Measurements from ENCODE around the gene RPL22. TPM values are rescaled to one million over a fixed set of nuclear protein-coding genes. Genes with fewer than 3 reads are reported as not detected.

The RPL22 gene
- total and polyA plus RNA-seq, 2 of the 8 experiments (the other 6 are each of a cell fraction or from before 2014, with no cell fraction given): 133 to 521 TPM

GRCh38 chr1:6245869-6246496 lies 46.6 kb upstream of the RPL22 start:
- H2BK15ac ChIP-seq (ENCODE audit: low read length): no peak overlapping the region
- H3K23ac ChIP-seq (ENCODE audit: insufficient read length): no peak overlapping the region
- peaks cover 23% of the 10 kb centered on the region; the same call in 1 of the 2 replicates for H3K23me2 ChIP-seq (ENCODE audit: low read depth, low read length)
- no peak overlapping the region; the same call in 1 of the 2 replicates for H2BK12ac ChIP-seq (ENCODE audit: low read depth, low read length)
- no peak overlapping the region for H3K27ac ChIP-seq (ENCODE audit: low read depth, low read length)
- CTCF ChIA-PET (ENCODE audit: partially characterized antibody): interaction anchor here (0.6 to 19.1 kb wide), 43 partner anchors 9 to 1659 kb away, joined by 3 to 353 read pairs (median 7); partner anchors contain the start of genes ACOT7, GPR153, ICMT and RNF207
- peaks cover 16 to 43% (median 32%) of the 10 kb centered on the region in 4 experiments for H3K27me3 ChIP-seq (replicated peaks in 1 of 4; ENCODE audit: control insufficient read depth in 3 of 4, extremely low read depth in 1 of 4, insufficient read depth in 3 of 4, low read length in 3 of 4)
- no peak overlapping the region for H2BK120ac ChIP-seq (replicated peaks; ENCODE audit: low read depth, low read length)
- H3K36me3 ChIP-seq (ENCODE audit: control insufficient read depth in 2 of 4, insufficient read depth in 4 of 4, low read length in 3 of 4): no peaks in the 10 kb centered on the region
- H3K14ac ChIP-seq (ENCODE audit: insufficient read length): no peak overlapping the region
- POLR2A ChIA-PET (ENCODE audit: partially characterized antibody): interaction anchor here (0.8 to 9.3 kb wide), 20 partner anchors 8 to 244 kb away, joined by 3 to 64 read pairs (median 3); partner anchors contain the start of genes ACOT7, ICMT, RNF207 and RPL22
- no peaks in the 10 kb centered on the region for H3K9me3 ChIP-seq (ENCODE audit: insufficient read depth in 2 of 2, low read depth in 1 of 2, low read length in 1 of 2)
- no peak overlapping the region for H2AK5ac ChIP-seq (ENCODE audit: low read depth, low read length)
- H3K79me2 ChIP-seq (ENCODE audit: control insufficient read depth in 1 of 2, insufficient read depth in 2 of 2, low read length in 2 of 2): no peaks in the 10 kb centered on the region; a peak in 1 of 4 replicates
- no peak overlapping the region for H4K5ac ChIP-seq (ENCODE audit: insufficient read length, low read depth, low read length)
- no peak for FAIRE-seq
- no peak overlapping the region for H2BK20ac ChIP-seq (ENCODE audit: low read length)
- H3K4me2 ChIP-seq (ENCODE audit: insufficient read depth in 1 of 2, low read depth in 2 of 2, low read length in 2 of 2): peak overlapping the region; percentile 18 to 92
- no peak overlapping the region for H3K4ac ChIP-seq (replicated peaks; ENCODE audit: insufficient read length, low read depth, low read length)
- peak overlapping the region; percentile 59 to 91 (median 80) for H3K4me3 ChIP-seq (ENCODE audit: extremely low read depth in 1 of 4, insufficient read depth in 2 of 4, low read depth in 3 of 4, low read length in 4 of 4)
- H4K20me1 ChIP-seq (replicated peaks in 1 of 2; ENCODE audit: control insufficient read depth in 1 of 2, insufficient read depth in 2 of 2, low read length in 2 of 2): peaks cover 9 to 21% of the 10 kb centered on the region in 2 experiments
- no peak overlapping the region for H2AFZ ChIP-seq (ENCODE audit: low read length)
- DNase-seq (ENCODE audit: low read depth in 1 of 2, low spot score in 2 of 2): peak; percentile 73 to 99
- peak overlapping the region; percentile 56; the same call in 1 of the 2 replicates for H2BK5ac ChIP-seq (ENCODE audit: low read depth, low read length)
- peaks cover 9 to 34% (median 27%) of the 10 kb centered on the region in 4 experiments for H3K4me1 ChIP-seq (replicated peaks in 1 of 4; ENCODE audit: control insufficient read depth in 3 of 4, insufficient read depth in 4 of 4, low read length in 3 of 4)
- H3K56ac ChIP-seq (replicated peaks; ENCODE audit: insufficient read length, low read depth, low read length): no peak overlapping the region
- no peak overlapping the region for H4K8ac ChIP-seq (ENCODE audit: extremely low read depth, insufficient read depth, low read length)
- 0 out of 2 replicates have a peak overlapping the region, but pooled peaks have one; percentile 48 for H3K18ac ChIP-seq (ENCODE audit: extremely low read depth, low read length)
- no peak overlapping the region for H3K9ac ChIP-seq (replicated peaks in 1 of 4; ENCODE audit: extremely low read depth in 1 of 4, low read depth in 3 of 4, low read length in 3 of 4)
- 9% methylated on average over 32 of the region's 49 CpGs; no CpG with 5 or more reads in 1 of the 2 experiments for WGBS, 2 experiments (ENCODE audit: extremely low coverage in 1 of 2, insufficient coverage in 1 of 2, insufficient read length in 1 of 2, insufficient replicate concordance in 2 of 2, low coverage in 1 of 2, low lambda C conversion rate in 2 of 2, missing lambda C conversion rate in 1 of 2)
- no peak overlapping the region for H4K91ac ChIP-seq (replicated peaks; ENCODE audit: insufficient read length, low read length)
- no peaks in the 10 kb centered on the region for H3K79me1 ChIP-seq (ENCODE audit: low read depth, low read length)
